Right lobe of liver (tissue), 6 donors: Measurements from ENCODE around the gene CLIC5. TPM values are rescaled to one million over a fixed set of nuclear protein-coding genes. Genes with fewer than 3 reads are reported as not detected.

Source experiments
- ATAC-seq, 4 donors: fragments of 200-7000 bp; cut with Tn5 transposase; one replicate each; pipeline ENCODE4 v1.9.1; 2020; ENCODE audit warnings: mild to moderate bottlenecking in 4 of 4, moderate library complexity in 4 of 4
- DNase-seq, 3 donors: peaks; one replicate each; pipeline ENCODE4 v3.0.0-alpha.2; 2020
- H3K27ac ChIP-seq, 3 donors: fragments of 200-600 bp; one replicate each; pipeline ENCODE4 v1.8.0; 2022
- H3K27me3 ChIP-seq, 2 donors: fragments of 200-600 bp; one replicate each; pipeline ENCODE4 v1.8.0; 2022
- H3K36me3 ChIP-seq, 4 donors: fragments of 200-600 bp; sonication (generic) in 1 of 4; one replicate each; pipeline versions ENCODE4 v1.5.1 to v1.8.0; 2017 to 2022; ENCODE audit warnings: control low read depth in 1 of 4
- H3K4me1 ChIP-seq, 4 donors: fragments of 200-600 bp; sonication (generic) in 1 of 4; one replicate each; pipeline versions ENCODE4 v1.5.1 to v1.8.0; 2017 to 2022; ENCODE audit warnings: control low read depth in 1 of 4
- H3K4me3 ChIP-seq, 3 donors: fragments of 200-600 bp; one replicate each; pipeline ENCODE4 v1.8.0; 2022
- H3K9me3 ChIP-seq, 4 donors: fragments of 200-600 bp; sonication (generic) in 1 of 4; one replicate each; pipeline versions ENCODE4 v1.5.1 to v1.8.0; 2017 to 2022; ENCODE audit warnings: control low read depth in 1 of 4
- CTCF ChIP-seq, 4 donors: fragments of 200-600 bp in 3 of 4; fragments of 450-650 bp in 1 of 4; IDR thresholded peaks; one replicate each; pipeline versions ENCODE4 v1.5.1 to v1.8.0; 2016 to 2022; ENCODE audit warnings: antibody characterized with exemption in 4 of 4, mild to moderate bottlenecking in 2 of 4
- POLR2A ChIP-seq: fragments of 450-650 bp; IDR thresholded peaks from one replicate; pipeline ENCODE4 v1.6.1; 2017; ENCODE audit warnings: antibody characterized with exemption, mild to moderate bottlenecking
- whole genome bisulfite sequencing: methylation state at CpG from one replicate; pipeline ENCODE4 v1.1.6; 2018; ENCODE audit warnings: low coverage, low lambda C conversion rate; ENCODE audit not compliant: insufficient coverage; ENCODE audit errors: missing lambda C conversion rate; 5-methylcytosine and 5-hydroxymethylcytosine counted together
- intact Hi-C, 2 donors: fragments of 100-400 bp; cut with DNase I; formaldehyde crosslinking; loops; one replicate each; pipeline versions ENCODE4 v1.11.2 to v1.14.1; 2022
- total RNA-seq, 6 experiments: library from RNA; depleted of rRNA in 2 of 6; stranded (reverse); fragments of >200 nt in 2 of 6; fragmentation: NEBNext Ultra II Directional in 3 of 6; extraction: Animal tissue kit (Norgen Biotek cat#: 25700) in 3 of 6; gene quantifications; one replicate each; pipeline versions ENCODE4 v1.1.0 to v1.2.4, GENCODE V29; 2016 to 2023
- donor health status: DM: no; HTN: yes; CAD: no.
- donor health status: DM: no; HTN: no; CAD: no.
- donor health status: DM: no; HTN: no; CAD: no.
- donor health status: DM: no; HTN: yes; CAD: no.
- donor health status: DM: no; HTN: yes; CAD: no.

CLIC5 gene
- total RNA-seq, 6 experiments from 2014 or later: 0.18 to 0.42 (median 0.29) TPM

GRCh38 chr6:46040288-46040687, 24.6 kb upstream of the CLIC5 start:
- TF ChIP-seq POLR2A: no peak
- TF ChIP-seq CTCF (IDR thresholded peaks at IDR 0.05): no peak
- DNase-seq (no peak), ATAC-seq (no peak)
- Histone ChIP-seq H3K4me3 (no peak overlapping the region), H3K27me3 (no peaks in the 10 kb centered on the region), H3K27ac (no peak overlapping the region), H3K36me3 (no peaks in the 10 kb centered on the region), H3K9me3 (no peaks in the 10 kb centered on the region), H3K4me1 (no peaks in the 10 kb centered on the region)
- intact Hi-C loops: no loop called here
- WGBS: 90% methylated on average over 7 of the region's 7 CpGs

- Histone ChIP-seq H3K9me3 (no peaks in the 10 kb centered on the region), H3K4me1 (no peaks in the 10 kb centered on the region), H3K27ac (no peak overlapping the region), H3K27me3 (no peaks in the 10 kb centered on the region), H3K4me3 (no peak overlapping the region), H3K36me3 (no peaks in the 10 kb centered on the region)
- intact Hi-C loops: no loop called here
- ATAC-seq (no peak), DNase-seq (no peak)
- TF ChIP-seq CTCF (IDR thresholded peaks at IDR 0.05): no peak
- TF ChIP-seq POLR2A: no peak
Measured at GRCh38 chr6:46039646-46040045, 24.0 kb upstream of the CLIC5 start.

GRCh38 chr6:46036911-46037310, 21.3 kb upstream of the CLIC5 start:
- no peaks in the 10 kb centered on the region for H3K9me3 ChIP-seq
- no peaks in the 10 kb centered on the region for H3K36me3 ChIP-seq
- no peaks in the 10 kb centered on the region for H3K27me3 ChIP-seq
- H3K27ac ChIP-seq: no peak overlapping the region
- DNase-seq (no peak), ATAC-seq (no peak)
- 100% methylated on average over 1 of the region's 1 CpG for WGBS
- intact Hi-C loops: no loop called here
- TF ChIP-seq POLR2A: no peak
- no peak for TF ChIP-seq CTCF (IDR thresholded peaks at IDR 0.05)
- H3K4me3 ChIP-seq: no peak overlapping the region
- no peaks in the 10 kb centered on the region for H3K4me1 ChIP-seq

GRCh38 chr6:46035242-46035641, 19.6 kb upstream of the CLIC5 start:
- DNase-seq (no peak), ATAC-seq (no peak)
- intact Hi-C loops: no loop called here
- H3K9me3 ChIP-seq: no peaks in the 10 kb centered on the region
- no peaks in the 10 kb centered on the region for H3K36me3 ChIP-seq
- TF ChIP-seq CTCF (IDR thresholded peaks at IDR 0.05) (no peak), POLR2A (no peak)
- WGBS: 85% methylated on average over 1 of the region's 1 CpG
- H3K4me1 ChIP-seq: no peaks in the 10 kb centered on the region
- H3K27me3 ChIP-seq: no peaks in the 10 kb centered on the region
- H3K4me3 ChIP-seq: no peak overlapping the region
- no peak overlapping the region for H3K27ac ChIP-seq
